H9 (cell line): ENCODE measurements around the gene GALNT16. TPM values are rescaled to one million over a fixed set of nuclear protein-coding genes. Genes with fewer than 3 reads are reported as not detected.

Experiments used
- DNase-seq: peaks from one replicate; pipeline ENCODE4 v3.0.0-alpha.2; 2017
- H2AFZ ChIP-seq: one replicate; pipeline ENCODE4 v1.6.1; 2013; ENCODE audit warnings: mild to moderate bottlenecking, low read length, control low read depth, moderate library complexity
- H2AK5ac ChIP-seq: 2 replicates; pipeline ENCODE4 v1.6.1; 2013; ENCODE audit warnings: low read length, control low read depth, mixed read lengths; ENCODE audit not compliant: insufficient read length
- H2BK120ac ChIP-seq: one replicate; pipeline ENCODE4 v1.6.1; 2013; ENCODE audit warnings: low read depth, mild to moderate bottlenecking, low read length, control low read depth, inconsistent platforms; ENCODE audit not compliant: poor library complexity, severe bottlenecking
- H2BK12ac ChIP-seq: 2 replicates; pipeline ENCODE4 v1.6.1; 2013; ENCODE audit warnings: low read length, control low read depth, mixed read lengths, low read depth; ENCODE audit not compliant: insufficient read length
- H2BK15ac ChIP-seq: 2 replicates; pipeline ENCODE4 v1.6.1; 2013; ENCODE audit warnings: low read depth, low read length, control low read depth
- H2BK20ac ChIP-seq: one replicate; pipeline ENCODE4 v1.6.1; 2013; ENCODE audit warnings: low read depth, mild to moderate bottlenecking, low read length, control low read depth, inconsistent platforms; ENCODE audit not compliant: poor library complexity, severe bottlenecking
- H2BK5ac ChIP-seq: 2 replicates; pipeline ENCODE4 v1.6.1; 2013; ENCODE audit warnings: low read length, control low read depth, mixed read lengths; ENCODE audit not compliant: insufficient read length
- H3K14ac ChIP-seq: 2 replicates; pipeline ENCODE4 v1.6.1; 2013; ENCODE audit warnings: low read length, control low read depth; ENCODE audit not compliant: insufficient read depth
- H3K18ac ChIP-seq: 2 replicates; pipeline ENCODE4 v1.6.1; 2013; ENCODE audit warnings: low read depth, mild to moderate bottlenecking, mixed read lengths, low read length, control low read depth; ENCODE audit not compliant: insufficient read length
- H3K23ac ChIP-seq: 2 replicates; pipeline ENCODE4 v1.6.1; 2013; ENCODE audit warnings: low read length, control low read depth, mixed read lengths, low read depth; ENCODE audit not compliant: insufficient read length
- H3K23me2 ChIP-seq: 2 replicates; pipeline ENCODE4 v1.6.1; 2013; ENCODE audit warnings: low read depth, mild to moderate bottlenecking, mixed read lengths, low read length, control low read depth; ENCODE audit not compliant: insufficient read length, poor library complexity, severe bottlenecking
- H3K27ac ChIP-seq: 2 replicates; pipeline ENCODE4 v1.5.1; 2013; ENCODE audit warnings: low read length, control low read depth, mixed read lengths, low read depth; ENCODE audit not compliant: insufficient read length
- H3K27me3 ChIP-seq: 2 replicates; pipeline ENCODE4 v1.6.1; 2013; ENCODE audit warnings: low read length, control low read depth, inconsistent platforms; ENCODE audit not compliant: insufficient read depth
- H3K4ac ChIP-seq: 2 replicates; pipeline ENCODE4 v1.6.1; 2013; ENCODE audit warnings: low read depth, mild to moderate bottlenecking, control low read depth, inconsistent platforms, low read length, moderate library complexity
- H3K4me1 ChIP-seq: 2 replicates; pipeline ENCODE4 v1.6.1; 2013; ENCODE audit warnings: low read length, control low read depth, inconsistent platforms; ENCODE audit not compliant: insufficient read depth
- H3K4me2 ChIP-seq: 2 replicates; pipeline ENCODE4 v1.6.1; 2013; ENCODE audit warnings: low read length, control low read depth, mixed read lengths; ENCODE audit not compliant: insufficient read length, insufficient read depth
- H3K56ac ChIP-seq: 2 replicates; pipeline ENCODE4 v1.6.1; 2013; ENCODE audit warnings: low read depth, mild to moderate bottlenecking, mixed read lengths, low read length, control low read depth; ENCODE audit not compliant: insufficient read length
- H3K79me1 ChIP-seq: 2 replicates; pipeline ENCODE4 v1.6.1; 2013; ENCODE audit warnings: low read depth, mild to moderate bottlenecking, moderate library complexity, low read length, control low read depth, inconsistent platforms; ENCODE audit not compliant: insufficient read depth, poor library complexity, severe bottlenecking
- H3K79me2 ChIP-seq: 2 replicates; pipeline ENCODE4 v1.6.1; 2013; ENCODE audit warnings: low read length, control low read depth, inconsistent platforms; ENCODE audit not compliant: insufficient read depth
- H3K9ac ChIP-seq: 2 replicates; pipeline ENCODE4 v1.6.1; 2013; ENCODE audit warnings: low read length, control low read depth, mixed read lengths; ENCODE audit not compliant: insufficient read length; ENCODE audit errors: extremely low read depth
- H3K9me3 ChIP-seq: one replicate; pipeline ENCODE4 v1.6.1; 2013; ENCODE audit warnings: low read depth, low read length, inconsistent platforms; ENCODE audit not compliant: control insufficient read depth
- H3T11ph ChIP-seq: one replicate; pipeline ENCODE4 v1.6.1; 2013; ENCODE audit warnings: mild to moderate bottlenecking, low read length, control low read depth, inconsistent platforms
- H4K20me1 ChIP-seq: one replicate; pipeline ENCODE4 v1.6.1; 2013; ENCODE audit not compliant: control insufficient read depth, insufficient read length, insufficient read depth
- H4K5ac ChIP-seq: 2 replicates; pipeline ENCODE4 v1.6.1; 2013; ENCODE audit warnings: low read depth, mild to moderate bottlenecking, mixed read lengths, low read length, control low read depth; ENCODE audit not compliant: insufficient read length
- H4K8ac ChIP-seq: replicated peaks from 2 replicates; pipeline ENCODE4 v1.6.1; 2013; ENCODE audit warnings: low read length, control low read depth, mixed read lengths, low read depth; ENCODE audit not compliant: insufficient read length
- H4K91ac ChIP-seq: 2 replicates; pipeline ENCODE4 v1.6.1; 2013; ENCODE audit warnings: low read depth, mild to moderate bottlenecking, moderate library complexity, mixed read lengths, low read length, control low read depth; ENCODE audit not compliant: insufficient read length
- H3K27ac Mint-ChIP-seq, 3 experiments: 2 replicates in 2 of 3; 3 replicates in 1 of 3; pipeline ENCODE4 v1.8.0; 2020 to 2021; ENCODE audit warnings: mixed read lengths in 3 of 3, mild to moderate bottlenecking in 1 of 3, moderate library complexity in 1 of 3
- H3K27me3 Mint-ChIP-seq: 2 replicates; pipeline ENCODE4 v1.8.0; 2021; ENCODE audit warnings: low read depth, mild to moderate bottlenecking, moderate library complexity, mixed read lengths
- H3K36me3 Mint-ChIP-seq, 3 experiments: 2 replicates in 2 of 3; 3 replicates in 1 of 3; pipeline ENCODE4 v1.8.0; 2020 to 2021; ENCODE audit warnings: low read depth in 3 of 3, mixed read lengths in 3 of 3; ENCODE audit not compliant: insufficient read depth in 1 of 3
- H3K4me1 Mint-ChIP-seq, 2 experiments: 2 replicates each; pipeline ENCODE4 v1.8.0; 2020; ENCODE audit warnings: mixed read lengths in 2 of 2
- H3K4me3 Mint-ChIP-seq, 2 experiments: 2 replicates in 1 of 2; 3 replicates in 1 of 2; pipeline ENCODE4 v1.8.0; 2020 to 2021; ENCODE audit warnings: mild to moderate bottlenecking in 2 of 2, mixed read lengths in 2 of 2, moderate library complexity in 1 of 2
- H3K9me3 Mint-ChIP-seq, 2 experiments: 2 replicates in 1 of 2; 3 replicates in 1 of 2; pipeline ENCODE4 v1.8.0; 2020; ENCODE audit warnings: mild to moderate bottlenecking in 2 of 2, mixed read lengths in 2 of 2, moderate library complexity in 1 of 2
- WGBS: extraction: QIAGEN DNeasy Blood & Tissue Kit; methylation state at CpG from one replicate; pipeline ENCODE4 v1.1.7; 2013; ENCODE audit warnings: missing lambda C conversion rate, low lambda C conversion rate, mixed read lengths; ENCODE audit not compliant: insufficient read length; ENCODE audit errors: extremely low coverage; 5-methylcytosine and 5-hydroxymethylcytosine counted together
- total RNA-seq: library from RNA; stranded (reverse); gene quantifications from 2 replicates; pipeline ENCODE4 v1.2.1, GENCODE V29; 2021
- TF ChIP-seq, protein P1 (sequence below): fragments of 200-600 bp; sonication (generic); conservative IDR thresholded peaks from 3 replicates; pipeline ENCODE4 v1.8.0; 2021; ENCODE audit warnings: antibody characterized with exemption, mild to moderate bottlenecking

GALNT16 gene
- total RNA-seq, 1 experiment from 2014 or later, result 2.3 TPM

DNA sequence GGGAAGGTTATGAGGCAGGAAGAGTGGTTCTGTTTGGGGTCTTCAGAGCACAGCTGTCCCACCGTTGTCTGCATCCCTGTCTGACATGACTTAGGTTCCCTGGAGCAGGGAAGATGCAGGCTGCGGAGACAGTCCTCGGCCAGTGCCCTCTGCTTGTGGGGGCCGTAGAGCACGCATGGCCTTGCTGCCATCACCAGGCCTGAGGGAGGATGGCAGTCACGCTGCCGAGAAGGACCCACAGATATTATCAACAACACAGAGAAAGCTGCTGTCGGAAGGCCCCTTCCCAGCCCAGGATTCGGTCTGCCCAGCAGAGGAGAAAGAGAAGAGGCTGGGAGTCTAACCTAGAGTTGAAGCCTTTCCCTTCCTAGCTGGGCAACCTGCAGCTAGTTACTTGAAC is 103.1 kb downstream of the GALNT16 start:
- Histone ChIP-seq H3K27me3 (no peaks in the 10 kb centered on the region), H3K18ac (no peak overlapping the region), H2BK15ac (no peak overlapping the region), H2AFZ (no peak overlapping the region), H3K4me2 (no peak overlapping the region), H3K79me1 (no peaks in the 10 kb centered on the region), H4K91ac (no peak overlapping the region), H4K5ac (no peak overlapping the region), H3K4ac (no peak overlapping the region), H3K23me2 (no peaks in the 10 kb centered on the region), H4K20me1 (no peaks in the 10 kb centered on the region), H4K8ac (no peak overlapping the region), H3K4me1 (no peaks in the 10 kb centered on the region), H3K9me3 (no peaks in the 10 kb centered on the region), H2AK5ac (no peak overlapping the region), H2BK120ac (no peak overlapping the region), H2BK20ac (no peak overlapping the region), H2BK12ac (no peak overlapping the region), H3K79me2 (no peaks in the 10 kb centered on the region), H3K23ac (no peak overlapping the region), H3K56ac (no peak overlapping the region), H3K9ac (no peak overlapping the region), H2BK5ac (no peak overlapping the region), H3K27ac (no peak overlapping the region), H3T11ph (no peak overlapping the region), H3K14ac (no peak overlapping the region)
- H3K36me3 Mint-ChIP-seq, result no peaks in the 10 kb centered on the region; a peak in 1 of 7 replicates
- DNase-seq, result peak; percentile 63
- WGBS, result no CpG with 5 or more reads among the region's 9 CpGs
- H3K27me3 Mint-ChIP-seq, result no peaks in the 10 kb centered on the region; the same call in 1 of the 2 replicates
- no peaks in the 10 kb centered on the region for H3K9me3 Mint-ChIP-seq
- TF ChIP-seq, protein P1, sequence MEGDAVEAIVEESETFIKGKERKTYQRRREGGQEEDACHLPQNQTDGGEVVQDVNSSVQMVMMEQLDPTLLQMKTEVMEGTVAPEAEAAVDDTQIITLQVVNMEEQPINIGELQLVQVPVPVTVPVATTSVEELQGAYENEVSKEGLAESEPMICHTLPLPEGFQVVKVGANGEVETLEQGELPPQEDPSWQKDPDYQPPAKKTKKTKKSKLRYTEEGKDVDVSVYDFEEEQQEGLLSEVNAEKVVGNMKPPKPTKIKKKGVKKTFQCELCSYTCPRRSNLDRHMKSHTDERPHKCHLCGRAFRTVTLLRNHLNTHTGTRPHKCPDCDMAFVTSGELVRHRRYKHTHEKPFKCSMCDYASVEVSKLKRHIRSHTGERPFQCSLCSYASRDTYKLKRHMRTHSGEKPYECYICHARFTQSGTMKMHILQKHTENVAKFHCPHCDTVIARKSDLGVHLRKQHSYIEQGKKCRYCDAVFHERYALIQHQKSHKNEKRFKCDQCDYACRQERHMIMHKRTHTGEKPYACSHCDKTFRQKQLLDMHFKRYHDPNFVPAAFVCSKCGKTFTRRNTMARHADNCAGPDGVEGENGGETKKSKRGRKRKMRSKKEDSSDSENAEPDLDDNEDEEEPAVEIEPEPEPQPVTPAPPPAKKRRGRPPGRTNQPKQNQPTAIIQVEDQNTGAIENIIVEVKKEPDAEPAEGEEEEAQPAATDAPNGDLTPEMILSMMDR, result peak; percentile 73
- 0 out of 7 replicates have a peak overlapping the region, but pooled peaks of 1 of the 3 experiments have one; percentile 65 for H3K27ac Mint-ChIP-seq
- no peaks in the 10 kb centered on the region; a peak in 2 of 4 replicates for H3K4me1 Mint-ChIP-seq
- H3K4me3 Mint-ChIP-seq, result no peak overlapping the region; a peak in 1 of 5 replicates
